GM12875 (cell line): ENCODE results near the gene CRCP.
"Not testable (repeated sequence)": the region's sequence is repeated elsewhere in the genome, so short reads cannot be mapped to it uniquely, and the experiment has no call there.

Experiments used
- H3K4me3 ChIP-seq: one replicate; pipeline ENCODE4 v1.5.1; 2011; ENCODE audit warnings: low read depth, low read length, control low read depth
- CTCF ChIP-seq: IDR thresholded peaks from 2 replicates; pipeline ENCODE4 v1.5.1; 2011; ENCODE audit warnings: low read depth, mild to moderate bottlenecking, control low read depth, inconsistent platforms, low read length, moderate library complexity, borderline replicate concordance; ENCODE audit not compliant: insufficient read depth

The CRCP gene

GRCh38 chr7:66114743-66115649 lies at the start of gene CRCP:
Gene CRCP (plus strand): TSS chr7:66114847. CDS start chr7:66114963, 116 bp downstream.
- peak within 1 kb of the TSS; percentile 87 for H3K4me3 ChIP-seq

GRCh38 chr7:66069732-66070131 lies 44.9 kb upstream of the CRCP start:
- H3K4me3 ChIP-seq, result no peak overlapping the region
- no peak for TF ChIP-seq CTCF

More at GRCh38 chr7:66114743-66115649, at the start of gene CRCP:
- TF ChIP-seq CTCF, result peak; percentile 12; the same call in 1 of the 2 replicates

GRCh38 chr7:66070222-66070621 lies 44.4 kb upstream of the CRCP start:
- H3K4me3 ChIP-seq, result no peak overlapping the region

GRCh38 chr7:66072208-66072607 lies 42.4 kb upstream of the CRCP start:
- not testable (repeated sequence) for H3K4me3 ChIP-seq

More at GRCh38 chr7:66070222-66070621, 44.4 kb upstream of the CRCP start:
- TF ChIP-seq CTCF, result no peak

GRCh38 chr7:66075590-66076461 lies 38.8 kb upstream of the CRCP start, which contains the start of gene ASL:
Gene ASL (plus strand): TSS chr7:66075819. CDS start chr7:66076082, 263 bp downstream.
- TF ChIP-seq CTCF, result no peak

GRCh38 chr7:66076462-66077329 lies 38.0 kb upstream of the CRCP start:
- peak overlapping the region; percentile 93 for H3K4me3 ChIP-seq
- TF ChIP-seq CTCF, result no peak

More at GRCh38 chr7:66075590-66076461, 38.8 kb upstream of the CRCP start, which contains the start of gene ASL:
- H3K4me3 ChIP-seq, result peak within 1 kb of the TSS; percentile 93

GRCh38 chr7:66078067-66078466 lies 36.6 kb upstream of the CRCP start:
- TF ChIP-seq CTCF, result no peak
- no peak overlapping the region for H3K4me3 ChIP-seq
